ENCODE results near the gene HPSE2.

DNA sequence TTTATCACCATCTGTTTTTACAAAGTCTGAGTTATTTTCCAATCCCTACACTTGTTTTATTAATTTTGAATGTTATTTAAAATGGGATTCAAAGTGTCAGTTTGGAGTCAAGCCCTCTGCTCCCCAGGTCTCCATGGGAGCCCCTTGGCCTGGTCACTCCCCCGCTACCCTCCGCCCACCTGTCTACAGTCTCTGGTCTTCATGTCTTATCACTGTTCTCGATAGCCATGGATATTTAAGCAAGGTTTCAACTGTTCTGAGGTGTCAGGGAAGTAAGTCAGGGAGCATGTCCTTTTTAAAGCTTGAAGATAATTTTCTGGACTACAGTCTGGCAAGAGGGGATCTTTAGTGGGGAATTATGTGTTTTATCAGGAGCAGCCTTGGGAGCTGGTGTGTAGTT, 769.8 kb downstream of the HPSE2 start:
- TF ChIP-seq POLR2A (IDR thresholded peaks at IDR 0.05) (no peak), POLR2AphosphoS5 (IDR thresholded peaks at IDR 0.05) (no peak)
- TF ChIP-seq, protein P1, sequence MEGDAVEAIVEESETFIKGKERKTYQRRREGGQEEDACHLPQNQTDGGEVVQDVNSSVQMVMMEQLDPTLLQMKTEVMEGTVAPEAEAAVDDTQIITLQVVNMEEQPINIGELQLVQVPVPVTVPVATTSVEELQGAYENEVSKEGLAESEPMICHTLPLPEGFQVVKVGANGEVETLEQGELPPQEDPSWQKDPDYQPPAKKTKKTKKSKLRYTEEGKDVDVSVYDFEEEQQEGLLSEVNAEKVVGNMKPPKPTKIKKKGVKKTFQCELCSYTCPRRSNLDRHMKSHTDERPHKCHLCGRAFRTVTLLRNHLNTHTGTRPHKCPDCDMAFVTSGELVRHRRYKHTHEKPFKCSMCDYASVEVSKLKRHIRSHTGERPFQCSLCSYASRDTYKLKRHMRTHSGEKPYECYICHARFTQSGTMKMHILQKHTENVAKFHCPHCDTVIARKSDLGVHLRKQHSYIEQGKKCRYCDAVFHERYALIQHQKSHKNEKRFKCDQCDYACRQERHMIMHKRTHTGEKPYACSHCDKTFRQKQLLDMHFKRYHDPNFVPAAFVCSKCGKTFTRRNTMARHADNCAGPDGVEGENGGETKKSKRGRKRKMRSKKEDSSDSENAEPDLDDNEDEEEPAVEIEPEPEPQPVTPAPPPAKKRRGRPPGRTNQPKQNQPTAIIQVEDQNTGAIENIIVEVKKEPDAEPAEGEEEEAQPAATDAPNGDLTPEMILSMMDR (IDR thresholded peaks at IDR 0.05), result no peak
